ENCODE results near the gene CGNL1.

The CGNL1 gene

GRCh38 chr15:57575363-57575762 lies 199.1 kb downstream of the CGNL1 start:
- Mint-ChIP-seq H3K36me3 (ENCODE audit: low read depth) (no peaks in the 10 kb centered on the region), H3K27me3 (peaks cover 6% of the 10 kb centered on the region), H3K4me1 (no peaks in the 10 kb centered on the region), H3K27ac (no peak overlapping the region), H3K4me3 (no peak overlapping the region), H3K9me3 (no peaks in the 10 kb centered on the region)
- ATAC-seq (no peak), DNase-seq (no peak)

DNA sequence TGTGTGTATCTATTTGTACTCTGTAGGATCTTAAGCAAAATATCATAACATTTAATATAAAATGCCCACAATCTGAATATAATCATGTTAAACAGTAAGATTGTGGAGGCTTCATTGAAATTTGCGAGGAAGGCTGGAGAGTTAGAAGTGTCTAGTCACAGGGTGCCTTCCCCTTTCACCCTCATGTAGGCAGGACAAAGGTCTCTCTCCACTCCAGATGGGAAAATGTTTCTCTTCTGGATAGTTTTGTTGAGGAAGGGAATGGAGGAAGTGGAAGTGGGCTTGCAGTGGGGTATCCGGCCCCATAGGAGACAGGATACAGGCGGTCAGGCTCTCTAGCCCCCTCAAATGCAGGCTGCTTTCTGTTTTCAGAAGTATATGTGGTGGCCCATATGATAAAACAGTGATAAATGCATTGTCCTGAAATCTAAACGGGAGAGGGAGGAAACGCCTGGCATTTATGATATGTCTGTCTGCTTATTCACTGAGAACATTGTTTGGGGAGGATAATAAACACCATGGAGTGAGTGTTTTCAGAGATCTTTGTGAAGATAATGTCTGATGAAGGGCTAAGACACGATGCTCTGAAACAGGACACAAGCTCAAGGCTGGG lies 202.1 kb downstream of the CGNL1 start:
- no peak for DNase-seq
- Mint-ChIP-seq H3K4me1 (no peaks in the 10 kb centered on the region), H3K27me3 (peaks cover 15% of the 10 kb centered on the region)

GRCh38 chr15:57580428-57580827 lies 204.1 kb downstream of the CGNL1 start:
- Mint-ChIP-seq H3K36me3 (ENCODE audit: low read depth) (peaks cover 3% of the 10 kb centered on the region), H3K27me3 (peaks cover 15% of the 10 kb centered on the region)

More for the DNA sequence above, 202.1 kb downstream of the CGNL1 start:
- no peak for ATAC-seq
- no peak overlapping the region for H3K27ac Mint-ChIP-seq
- no peak overlapping the region for H3K4me3 Mint-ChIP-seq
- H3K36me3 Mint-ChIP-seq (ENCODE audit: low read depth): peaks cover 2% of the 10 kb centered on the region
- H3K9me3 Mint-ChIP-seq: peaks cover 12% of the 10 kb centered on the region

DNA sequence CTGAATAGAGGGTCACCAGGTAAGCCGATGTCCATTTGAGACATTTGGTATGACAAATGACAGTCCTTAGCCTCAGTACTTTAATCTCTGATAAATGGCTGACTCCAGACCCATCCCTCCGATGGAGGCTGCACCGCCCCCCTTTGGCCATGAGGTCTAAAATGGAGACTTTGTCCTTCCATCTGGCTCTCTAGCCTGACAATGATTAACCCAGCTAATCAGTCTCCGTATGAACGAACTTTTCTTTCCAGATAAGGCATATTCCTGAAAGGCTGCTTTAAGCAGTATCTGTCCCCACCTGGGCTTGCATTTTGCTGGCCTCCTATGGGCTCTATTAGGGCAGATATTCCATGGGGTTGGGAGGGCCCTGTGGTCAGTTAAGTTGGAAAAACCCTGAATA lies 204.6 kb downstream of the CGNL1 start:
- Mint-ChIP-seq H3K36me3 (ENCODE audit: low read depth) (peaks cover 3% of the 10 kb centered on the region), H3K4me3 (no peak overlapping the region), H3K27me3 (peaks cover 15% of the 10 kb centered on the region), H3K9me3 (peaks cover 18% of the 10 kb centered on the region), H3K4me1 (no peaks in the 10 kb centered on the region), H3K27ac (no peak overlapping the region)
- ATAC-seq (no peak), DNase-seq (no peak)

More at GRCh38 chr15:57580428-57580827, 204.1 kb downstream of the CGNL1 start:
- Mint-ChIP-seq H3K4me3 (no peak overlapping the region), H3K4me1 (no peaks in the 10 kb centered on the region), H3K27ac (no peak overlapping the region), H3K9me3 (peaks cover 18% of the 10 kb centered on the region)
- ATAC-seq (no peak), DNase-seq (no peak)

DNA sequence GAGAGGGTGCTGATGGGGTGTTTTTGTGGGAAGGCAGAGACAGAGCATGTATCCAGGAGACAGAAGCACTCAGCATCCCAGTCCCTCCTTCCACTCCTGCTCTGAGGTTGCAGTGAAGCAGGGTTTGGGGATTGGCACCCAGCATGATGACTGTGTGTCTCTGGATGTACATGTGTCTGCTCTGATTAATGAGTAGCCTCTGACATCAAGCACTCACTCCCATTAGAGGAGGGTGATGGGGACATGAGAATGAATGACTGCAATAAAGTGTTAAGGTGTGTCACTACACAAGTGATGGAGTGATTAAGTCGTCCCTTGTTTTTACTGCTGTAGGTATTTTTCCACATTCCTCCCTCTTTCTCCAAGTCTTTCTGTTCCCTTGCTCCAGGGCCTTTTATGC lies 205.8 kb downstream of the CGNL1 start:
- H3K36me3 Mint-ChIP-seq (ENCODE audit: low read depth): peaks cover 3% of the 10 kb centered on the region
- no peak overlapping the region for H3K27ac Mint-ChIP-seq
- DNase-seq: no peak
- no peak for ATAC-seq
- peaks cover 15% of the 10 kb centered on the region for H3K27me3 Mint-ChIP-seq
- peaks cover 4% of the 10 kb centered on the region for H3K4me1 Mint-ChIP-seq
- no peak overlapping the region for H3K4me3 Mint-ChIP-seq
- H3K9me3 Mint-ChIP-seq: peaks cover 18% of the 10 kb centered on the region

DNA sequence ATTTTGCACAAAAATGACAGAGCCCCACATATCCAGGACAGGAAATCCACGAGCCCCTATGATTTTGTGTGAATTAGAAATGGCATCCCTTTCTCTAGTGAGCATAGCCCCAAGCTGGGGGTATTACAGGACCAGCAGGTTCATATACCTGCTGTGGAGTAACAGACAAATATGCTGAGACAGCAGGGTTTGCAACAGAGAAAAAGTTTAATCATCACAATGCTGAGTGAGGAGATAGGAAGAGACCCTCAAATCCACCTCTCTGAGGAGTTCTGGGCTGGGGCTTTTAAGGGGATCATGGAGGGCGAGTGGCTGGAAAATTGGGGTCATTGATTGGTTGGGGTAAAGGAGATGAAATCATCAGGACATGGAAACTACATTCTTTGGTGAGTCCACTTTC lies 207.0 kb downstream of the CGNL1 start:
- DNase-seq (no peak), ATAC-seq (no peak)
- Mint-ChIP-seq H3K9me3 (peaks cover 18% of the 10 kb centered on the region), H3K36me3 (ENCODE audit: low read depth) (peaks cover 3% of the 10 kb centered on the region), H3K4me3 (no peak overlapping the region), H3K4me1 (peaks cover 16% of the 10 kb centered on the region), H3K27ac (no peak overlapping the region), H3K27me3 (peaks cover 15% of the 10 kb centered on the region)

GRCh38 chr15:57583720-57584119 lies 207.4 kb downstream of the CGNL1 start:
- Mint-ChIP-seq H3K4me3 (no peak overlapping the region), H3K4me1 (peaks cover 16% of the 10 kb centered on the region), H3K27me3 (peaks cover 14% of the 10 kb centered on the region), H3K27ac (no peak overlapping the region), H3K9me3 (peaks cover 18% of the 10 kb centered on the region), H3K36me3 (ENCODE audit: low read depth) (peaks cover 3% of the 10 kb centered on the region)
- ATAC-seq (no peak), DNase-seq (no peak)

DNA sequence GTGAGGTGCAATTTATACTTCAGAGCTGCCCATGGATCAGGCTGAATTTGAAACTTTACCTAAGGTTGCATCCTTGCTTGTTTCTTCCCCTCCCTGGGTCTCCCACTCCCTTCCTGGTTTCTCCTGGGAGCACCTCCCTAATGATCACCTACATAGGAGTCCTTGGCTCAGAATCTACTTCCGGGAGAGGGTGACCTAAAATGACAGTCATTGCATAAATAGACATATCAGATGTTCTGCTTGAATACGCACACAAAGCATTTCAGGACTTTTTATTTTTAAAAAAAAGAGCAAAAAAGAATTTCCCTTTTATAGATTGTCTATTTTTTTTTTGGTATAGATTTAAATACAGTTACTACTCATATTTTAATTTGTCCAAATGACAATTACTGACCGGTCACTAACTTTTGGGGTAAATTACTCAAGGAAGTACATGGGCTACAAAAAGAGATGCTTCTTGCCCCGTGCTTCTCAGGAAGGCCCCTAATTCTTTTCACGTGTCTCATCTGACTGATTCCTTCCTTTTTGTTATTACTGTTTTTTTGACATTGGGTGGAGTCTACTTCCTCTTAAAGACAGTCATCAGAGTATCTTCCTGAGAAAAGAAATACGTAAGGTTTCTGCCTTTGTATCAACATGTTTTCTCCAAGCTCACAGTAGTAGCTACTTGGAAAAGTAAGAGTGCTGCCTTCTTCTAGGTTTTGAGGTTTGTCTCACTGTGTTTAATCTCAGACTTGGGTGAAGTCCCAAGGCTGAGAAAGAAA lies 210.5 kb downstream of the CGNL1 start:
- ATAC-seq (peak; percentile 29), DNase-seq (no peak)
- Mint-ChIP-seq H3K27me3 (peaks cover 28% of the 10 kb centered on the region), H3K27ac (peak overlapping the region; percentile 10), H3K36me3 (ENCODE audit: low read depth) (peaks cover 3% of the 10 kb centered on the region), H3K9me3 (peaks cover 18% of the 10 kb centered on the region), H3K4me1 (peaks cover 23% of the 10 kb centered on the region), H3K4me3 (no peak overlapping the region)

GRCh38 chr15:57589281-57589680 lies 213.0 kb downstream of the CGNL1 start:
- peaks cover 28% of the 10 kb centered on the region for H3K27me3 Mint-ChIP-seq

DNA sequence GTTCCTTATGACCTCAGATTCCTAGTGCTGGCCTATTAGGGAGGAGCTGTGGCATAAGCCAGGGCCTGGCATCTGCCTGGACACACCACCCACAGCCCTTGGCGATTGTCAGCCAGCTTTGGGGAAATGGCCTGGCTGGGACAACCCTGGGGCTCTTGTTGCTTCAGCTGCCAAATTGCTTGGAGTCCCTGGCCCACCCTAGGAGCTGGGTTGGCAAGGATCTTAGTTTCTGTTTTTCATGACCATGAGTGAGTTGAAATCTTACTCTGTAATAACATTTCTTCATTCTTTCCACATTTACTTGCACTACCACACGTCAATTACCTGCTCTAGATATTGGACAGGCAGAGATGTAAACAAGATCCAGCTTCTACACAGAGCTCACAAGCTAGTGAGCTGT lies 213.4 kb downstream of the CGNL1 start:
- no peak for ATAC-seq
- Mint-ChIP-seq H3K27me3 (peaks cover 28% of the 10 kb centered on the region), H3K36me3 (ENCODE audit: low read depth) (no peaks in the 10 kb centered on the region), H3K4me3 (no peak overlapping the region), H3K9me3 (no peaks in the 10 kb centered on the region), H3K4me1 (peaks cover 28% of the 10 kb centered on the region), H3K27ac (peak overlapping the region; percentile 53)
- no peak for DNase-seq

More at GRCh38 chr15:57589281-57589680, 213.0 kb downstream of the CGNL1 start:
- ATAC-seq (no peak), DNase-seq (no peak)
- Mint-ChIP-seq H3K4me1 (peaks cover 28% of the 10 kb centered on the region), H3K27ac (peak overlapping the region; percentile 53), H3K36me3 (ENCODE audit: low read depth) (no peaks in the 10 kb centered on the region), H3K4me3 (no peak overlapping the region), H3K9me3 (no peaks in the 10 kb centered on the region)

- H3K27me3 Mint-ChIP-seq: peaks cover 28% of the 10 kb centered on the region
- ATAC-seq: peak; percentile 58
- H3K9me3 Mint-ChIP-seq: no peaks in the 10 kb centered on the region
- peaks cover 28% of the 10 kb centered on the region for H3K4me1 Mint-ChIP-seq
- H3K4me3 Mint-ChIP-seq: peak overlapping the region; percentile 54
- no peak overlapping the region for H3K27ac Mint-ChIP-seq
- DNase-seq: no peak
- no peaks in the 10 kb centered on the region for H3K36me3 Mint-ChIP-seq (ENCODE audit: low read depth)
These were observed 215.0 kb downstream of the CGNL1 start for GRCh38 chr15:57591237-57591821.

GRCh38 chr15:57591822-57592367 lies 215.6 kb downstream of the CGNL1 start, which contains the start of gene MYZAP:
MYZAP (plus strand) TSS chr15:57591904; CDS start chr15:57592035, 131 bp downstream.
- peaks cover 28% of the 10 kb centered on the region for H3K27me3 Mint-ChIP-seq
- no peaks in the 10 kb centered on the region for H3K9me3 Mint-ChIP-seq
- DNase-seq: peak; percentile 33
- H3K4me3 Mint-ChIP-seq: peak within 1 kb of the TSS; percentile 54
- H3K27ac Mint-ChIP-seq: no peak within 1 kb of the TSS
- H3K4me1 Mint-ChIP-seq: peaks cover 26% of the 10 kb centered on the region
- no peaks in the 10 kb centered on the region for H3K36me3 Mint-ChIP-seq (ENCODE audit: low read depth)
- ATAC-seq: peak; percentile 58

GRCh38 chr15:57592426-57592825 lies 216.1 kb downstream of the CGNL1 start:
- Mint-ChIP-seq H3K4me3 (peak overlapping the region; percentile 21), H3K36me3 (ENCODE audit: low read depth) (no peaks in the 10 kb centered on the region), H3K4me1 (peaks cover 21% of the 10 kb centered on the region), H3K27ac (no peak overlapping the region), H3K27me3 (peaks cover 28% of the 10 kb centered on the region), H3K9me3 (no peaks in the 10 kb centered on the region)
- DNase-seq: no peak
- no peak for ATAC-seq

DNA sequence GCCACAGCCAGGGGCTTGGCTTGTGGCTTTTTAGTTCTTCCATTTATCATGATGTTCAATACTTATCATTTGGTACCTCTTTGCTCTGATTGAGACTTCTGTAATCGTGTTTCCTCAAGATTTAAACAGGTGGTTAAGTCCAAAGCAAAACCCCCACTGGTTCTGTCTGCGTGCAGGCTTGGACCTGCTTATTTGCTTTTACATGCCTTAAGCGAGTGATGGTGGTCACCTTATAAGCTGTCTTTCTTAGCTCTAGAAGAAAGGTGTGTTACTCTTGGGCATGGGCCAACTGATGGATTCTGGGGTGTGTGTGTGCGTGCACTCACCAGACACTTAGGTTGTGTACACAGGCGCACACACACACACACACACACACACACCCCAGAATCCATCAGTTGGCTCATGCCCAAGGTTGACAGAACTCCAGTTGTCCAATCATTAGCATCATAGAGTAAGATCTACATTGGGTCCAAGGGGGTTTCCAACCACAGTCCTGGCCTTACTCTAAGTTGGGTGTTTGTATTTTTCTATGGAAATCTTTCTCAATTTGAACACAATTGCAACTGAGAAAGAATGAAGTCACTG lies 216.6 kb downstream of the CGNL1 start:
- ATAC-seq (no peak), DNase-seq (no peak)
- Mint-ChIP-seq H3K4me1 (peaks cover 16% of the 10 kb centered on the region), H3K4me3 (peak overlapping the region; percentile 21), H3K36me3 (ENCODE audit: low read depth) (no peaks in the 10 kb centered on the region), H3K27me3 (peaks cover 28% of the 10 kb centered on the region), H3K27ac (no peak overlapping the region), H3K9me3 (no peaks in the 10 kb centered on the region)
